Measurements from ENCODE around the gene CAMKK1. TPM values are rescaled to one million over a fixed set of nuclear protein-coding genes. Genes with fewer than 3 reads are reported as not detected.
A peak's percentile ranks its signal among the peaks of the same experiment; 100 is the strongest.

Gene CAMKK1
- polyA plus RNA-seq, 1 of the 3 experiments (the other 2 are of a cell fraction) = 6.8 TPM

DNA sequence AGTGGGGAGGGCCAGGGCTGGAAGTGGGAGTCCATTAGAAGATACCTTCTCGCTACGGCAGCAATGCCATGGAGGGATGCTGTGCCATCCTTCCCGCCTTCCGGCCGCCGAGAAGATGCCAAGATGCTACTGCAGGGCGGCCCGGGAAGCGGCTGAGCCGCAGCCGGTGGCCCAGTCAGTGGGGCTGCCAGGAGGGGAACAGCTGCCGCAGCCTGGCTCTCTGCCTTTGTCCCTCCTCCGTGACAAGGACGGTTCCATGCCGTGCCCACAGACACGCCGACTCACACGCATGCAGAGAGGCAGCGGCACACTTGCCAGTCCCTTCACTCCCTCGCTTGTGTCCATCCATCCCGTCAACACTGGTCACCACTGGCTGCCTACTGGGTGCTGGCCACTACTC is 26.6 kb downstream of the CAMKK1 start:
- 94% methylated on average over 12 of the region's 21 CpGs for WGBS (ENCODE audit: low lambda C conversion rate)
- H4K20me1 ChIP-seq (ENCODE audit: insufficient read depth) = no peaks in the 10 kb centered on the region
- no peaks in the 10 kb centered on the region for H3K9me2 ChIP-seq
- no peak overlapping the region for H3K4me3 ChIP-seq (ENCODE audit: low read depth in 2 of 2, low read length in 1 of 2)
- peaks cover 0 to 4% of the 10 kb centered on the region in 2 experiments for H3K36me3 ChIP-seq (replicated peaks in 1 of 2; ENCODE audit: control insufficient read depth in 1 of 2, insufficient read depth in 2 of 2, low read length in 1 of 2)
- no peak overlapping the region for H3K27ac ChIP-seq (ENCODE audit: low read depth in 2 of 2, low read length in 1 of 2)
- H3F3A ChIP-seq (replicated peaks; ENCODE audit: insufficient read depth) = no peaks in the 10 kb centered on the region
- ChIA-PET POLR2A (no interaction called here), CTCF (interaction anchor here (5.0 to 6.1 kb wide), 3 partner anchors 14 to 207 kb away, joined by 32 to 41 read pairs (median 38); no protein-coding TSS in a partner anchor)
- H2AFZ ChIP-seq (ENCODE audit: low read depth) = no peak overlapping the region
- DNase-seq = no peak
- H3K4me2 ChIP-seq = no peak overlapping the region
- no peaks in the 10 kb centered on the region for H3K9me3 ChIP-seq
- H3K9ac ChIP-seq = no peak overlapping the region
- H3K79me2 ChIP-seq (ENCODE audit: insufficient read depth) = no peaks in the 10 kb centered on the region
- TF ChIP-seq, protein P1, sequence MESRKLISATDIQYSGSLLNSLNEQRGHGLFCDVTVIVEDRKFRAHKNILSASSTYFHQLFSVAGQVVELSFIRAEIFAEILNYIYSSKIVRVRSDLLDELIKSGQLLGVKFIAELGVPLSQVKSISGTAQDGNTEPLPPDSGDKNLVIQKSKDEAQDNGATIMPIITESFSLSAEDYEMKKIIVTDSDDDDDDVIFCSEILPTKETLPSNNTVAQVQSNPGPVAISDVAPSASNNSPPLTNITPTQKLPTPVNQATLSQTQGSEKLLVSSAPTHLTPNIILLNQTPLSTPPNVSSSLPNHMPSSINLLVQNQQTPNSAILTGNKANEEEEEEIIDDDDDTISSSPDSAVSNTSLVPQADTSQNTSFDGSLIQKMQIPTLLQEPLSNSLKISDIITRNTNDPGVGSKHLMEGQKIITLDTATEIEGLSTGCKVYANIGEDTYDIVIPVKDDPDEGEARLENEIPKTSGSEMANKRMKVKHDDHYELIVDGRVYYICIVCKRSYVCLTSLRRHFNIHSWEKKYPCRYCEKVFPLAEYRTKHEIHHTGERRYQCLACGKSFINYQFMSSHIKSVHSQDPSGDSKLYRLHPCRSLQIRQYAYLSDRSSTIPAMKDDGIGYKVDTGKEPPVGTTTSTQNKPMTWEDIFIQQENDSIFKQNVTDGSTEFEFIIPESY (IDR thresholded peaks at IDR 0.05; ENCODE audit: borderline replicate concordance, low read depth) = no peak
- TF ChIP-seq TAF1 (IDR thresholded peaks at IDR 0.05; ENCODE audit: borderline replicate concordance, low read depth, low read length) = no peak
- TF ChIP-seq, protein P2, sequence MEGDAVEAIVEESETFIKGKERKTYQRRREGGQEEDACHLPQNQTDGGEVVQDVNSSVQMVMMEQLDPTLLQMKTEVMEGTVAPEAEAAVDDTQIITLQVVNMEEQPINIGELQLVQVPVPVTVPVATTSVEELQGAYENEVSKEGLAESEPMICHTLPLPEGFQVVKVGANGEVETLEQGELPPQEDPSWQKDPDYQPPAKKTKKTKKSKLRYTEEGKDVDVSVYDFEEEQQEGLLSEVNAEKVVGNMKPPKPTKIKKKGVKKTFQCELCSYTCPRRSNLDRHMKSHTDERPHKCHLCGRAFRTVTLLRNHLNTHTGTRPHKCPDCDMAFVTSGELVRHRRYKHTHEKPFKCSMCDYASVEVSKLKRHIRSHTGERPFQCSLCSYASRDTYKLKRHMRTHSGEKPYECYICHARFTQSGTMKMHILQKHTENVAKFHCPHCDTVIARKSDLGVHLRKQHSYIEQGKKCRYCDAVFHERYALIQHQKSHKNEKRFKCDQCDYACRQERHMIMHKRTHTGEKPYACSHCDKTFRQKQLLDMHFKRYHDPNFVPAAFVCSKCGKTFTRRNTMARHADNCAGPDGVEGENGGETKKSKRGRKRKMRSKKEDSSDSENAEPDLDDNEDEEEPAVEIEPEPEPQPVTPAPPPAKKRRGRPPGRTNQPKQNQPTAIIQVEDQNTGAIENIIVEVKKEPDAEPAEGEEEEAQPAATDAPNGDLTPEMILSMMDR (IDR thresholded peaks at IDR 0.05) = no peak
- TF ChIP-seq MAX (IDR thresholded peaks at IDR 0.05; ENCODE audit: low read depth) = no peak
- no peak for TF ChIP-seq MEF2A (IDR thresholded peaks at IDR 0.05; ENCODE audit: borderline replicate concordance, low read depth)
- no peak for TF ChIP-seq JUND (IDR thresholded peaks at IDR 0.05)
- no peak for TF ChIP-seq USF1 (IDR thresholded peaks at IDR 0.05; ENCODE audit: borderline replicate concordance, low read depth)
- TF ChIP-seq, protein P3, sequence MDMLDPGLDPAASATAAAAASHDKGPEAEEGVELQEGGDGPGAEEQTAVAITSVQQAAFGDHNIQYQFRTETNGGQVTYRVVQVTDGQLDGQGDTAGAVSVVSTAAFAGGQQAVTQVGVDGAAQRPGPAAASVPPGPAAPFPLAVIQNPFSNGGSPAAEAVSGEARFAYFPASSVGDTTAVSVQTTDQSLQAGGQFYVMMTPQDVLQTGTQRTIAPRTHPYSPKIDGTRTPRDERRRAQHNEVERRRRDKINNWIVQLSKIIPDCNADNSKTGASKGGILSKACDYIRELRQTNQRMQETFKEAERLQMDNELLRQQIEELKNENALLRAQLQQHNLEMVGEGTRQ (IDR thresholded peaks at IDR 0.05; ENCODE audit: borderline replicate concordance, low read depth, low read length) = no peak
- no peaks in the 10 kb centered on the region for H3K27me3 ChIP-seq (ENCODE audit: insufficient read depth)
- H3K4me1 ChIP-seq (ENCODE audit: control insufficient read depth in 1 of 2, insufficient read depth in 2 of 2, low read depth in 1 of 2, low read length in 1 of 2) = no peaks in the 10 kb centered on the region; a peak in 1 of 4 replicates

GRCh38 chr17:3865176-3865575 is 27.7 kb downstream of the CAMKK1 start:
- no peak overlapping the region for H3K27ac ChIP-seq (ENCODE audit: low read depth in 2 of 2, low read length in 1 of 2)
- no peaks in the 10 kb centered on the region; a peak in 1 of 4 replicates for H3K4me1 ChIP-seq (ENCODE audit: control insufficient read depth in 1 of 2, insufficient read depth in 2 of 2, low read depth in 1 of 2, low read length in 1 of 2)
- no peaks in the 10 kb centered on the region for H4K20me1 ChIP-seq (ENCODE audit: insufficient read depth)
- no peak overlapping the region for H3K9ac ChIP-seq
- no peaks in the 10 kb centered on the region for H3K9me2 ChIP-seq
- TF ChIP-seq NFIC (IDR thresholded peaks at IDR 0.05; ENCODE audit: borderline replicate concordance) (peak; percentile 65), TAF1 (IDR thresholded peaks at IDR 0.05; ENCODE audit: borderline replicate concordance, low read depth, low read length) (no peak), EP300 (IDR thresholded peaks at IDR 0.05; ENCODE audit: borderline replicate concordance in 1 of 2, low read depth in 1 of 2, low read length in 1 of 2) (no peak), GABPA (IDR thresholded peaks at IDR 0.05; ENCODE audit: low read depth) (no peak), EZH2phosphoT487 (IDR thresholded peaks at IDR 0.05; ENCODE audit: borderline replicate concordance, low read depth) (no peak), NRF1 (IDR thresholded peaks at IDR 0.05; ENCODE audit: low read depth, low read length) (no peak), TCF12 (IDR thresholded peaks at IDR 0.05) (0 out of 2 replicates have a peak, but pooled peaks have one; percentile 6), TEAD4 (IDR thresholded peaks at IDR 0.05; ENCODE audit: borderline replicate concordance, insufficient read depth) (no peak), JUND (IDR thresholded peaks at IDR 0.05) (no peak), MAX (IDR thresholded peaks at IDR 0.05; ENCODE audit: low read depth) (no peak), FOSL2 (IDR thresholded peaks at IDR 0.05; ENCODE audit: borderline replicate concordance, low read depth) (peak; percentile 23; the same call in 1 of the 2 replicates), RXRA (IDR thresholded peaks at IDR 0.05; ENCODE audit: borderline replicate concordance, low read depth) (no peak), PBX3 (IDR thresholded peaks at IDR 0.05) (no peak)
- ChIA-PET CTCF (interaction anchor here (1.0 to 6.6 kb wide), 7 partner anchors 15 to 216 kb away, joined by 3 to 74 read pairs (median 32); partner anchors contain the start of gene NCBP3), POLR2A (no interaction called here)
- no peaks in the 10 kb centered on the region for H3F3A ChIP-seq (replicated peaks; ENCODE audit: insufficient read depth)
- H3K36me3 ChIP-seq (replicated peaks in 1 of 2; ENCODE audit: control insufficient read depth in 1 of 2, insufficient read depth in 2 of 2, low read length in 1 of 2) = peaks cover 4% of the 10 kb centered on the region in 2 experiments
- 64% methylated on average over 7 of the region's 8 CpGs for WGBS (ENCODE audit: low lambda C conversion rate)
- no peak overlapping the region for H3K4me3 ChIP-seq (ENCODE audit: low read depth in 2 of 2, low read length in 1 of 2)
- H3K9me3 ChIP-seq = no peaks in the 10 kb centered on the region
- H2AFZ ChIP-seq (ENCODE audit: low read depth) = no peak overlapping the region
- no peak for DNase-seq
- H3K4me2 ChIP-seq = no peak overlapping the region
- no peaks in the 10 kb centered on the region for H3K27me3 ChIP-seq (ENCODE audit: insufficient read depth)
- H3K79me2 ChIP-seq (ENCODE audit: insufficient read depth) = no peaks in the 10 kb centered on the region
